Measurements from ENCODE around the gene VAMP1. TPM values are rescaled to one million over a fixed set of nuclear protein-coding genes. Genes with fewer than 3 reads are reported as not detected.
"Not testable (repeated sequence)": the region's sequence is repeated elsewhere in the genome, so short reads cannot be mapped to it uniquely, and the experiment has no call there.

VAMP1 gene
- total RNA-seq, 2 donors from 2014 or later = 3.9 to 4.1 TPM

GRCh38 chr12:6472491-6472890, 2.0 kb upstream of the VAMP1 start:
- no peaks in the 10 kb centered on the region for H3K36me3 ChIP-seq
- H3K27me3 ChIP-seq = no peaks in the 10 kb centered on the region
- no peak for TF ChIP-seq CTCF (IDR thresholded peaks at IDR 0.05)
- no peak for DNase-seq
- no peak overlapping the region for H3K27ac ChIP-seq
- H3K4me3 ChIP-seq = no peak overlapping the region
- no peak overlapping the region for H3K9ac ChIP-seq (ENCODE audit: low read depth in 2 of 2, low read length in 2 of 2)
- intact Hi-C loops (cut with DNase I) = no loop called here
- no peaks in the 10 kb centered on the region for H3K9me3 ChIP-seq
- H3K4me1 ChIP-seq = peaks cover 9% of the 10 kb centered on the region

DNA sequence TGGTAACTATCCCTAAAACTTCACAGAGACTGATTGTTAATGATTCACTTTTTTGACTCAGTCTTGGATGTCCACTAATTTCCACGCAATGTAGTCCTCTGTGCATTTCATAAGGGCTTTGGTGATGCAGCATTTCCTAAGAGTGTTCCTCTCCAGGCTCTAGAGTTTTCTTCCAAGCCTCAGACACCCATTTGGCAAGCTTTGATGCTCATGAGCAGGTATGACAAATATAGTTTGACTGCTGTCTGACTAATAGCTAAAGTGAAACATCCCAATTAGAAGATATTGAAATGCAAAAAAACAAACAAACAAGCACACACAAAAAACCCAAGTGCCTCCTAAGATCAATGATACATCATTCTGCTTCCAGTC, 1.5 kb upstream of the VAMP1 start:
- H3K27me3 ChIP-seq = no peaks in the 10 kb centered on the region
- no peak for DNase-seq
- no peak overlapping the region for H3K27ac ChIP-seq
- intact Hi-C loops (cut with DNase I) = no loop called here
- TF ChIP-seq CTCF (IDR thresholded peaks at IDR 0.05) = no peak
- no peak overlapping the region for H3K9ac ChIP-seq (ENCODE audit: low read depth in 2 of 2, low read length in 2 of 2)
- H3K9me3 ChIP-seq = no peaks in the 10 kb centered on the region
- H3K4me1 ChIP-seq = peaks cover 9% of the 10 kb centered on the region
- no peaks in the 10 kb centered on the region for H3K36me3 ChIP-seq
- no peak overlapping the region for H3K4me3 ChIP-seq

- TF ChIP-seq CTCF (IDR thresholded peaks at IDR 0.05) = no peak
- Histone ChIP-seq H3K36me3 (no peaks in the 10 kb centered on the region), H3K27me3 (no peaks in the 10 kb centered on the region), H3K9me3 (no peaks in the 10 kb centered on the region), H3K9ac (ENCODE audit: low read depth in 2 of 2, low read length in 2 of 2) (peak overlapping the region; percentile 81 to 84), H3K4me3 (peak overlapping the region; percentile 49), H3K27ac (peak overlapping the region; percentile 76), H3K4me1 (peaks cover 14% of the 10 kb centered on the region)
- intact Hi-C loops (cut with DNase I) = loop anchor here (5.0 kb wide), 1 partner anchor 47 kb away; no protein-coding TSS in a partner anchor
- DNase-seq = no peak
Observed at GRCh38 chr12:6469609-6470374, 685 bp downstream of the VAMP1 start.

GRCh38 chr12:6469092-6469491, 1.4 kb downstream of the VAMP1 start:
- Histone ChIP-seq H3K36me3 (no peaks in the 10 kb centered on the region), H3K9ac (ENCODE audit: low read depth in 2 of 2, low read length in 2 of 2) (peak overlapping the region in 1 of 2 donors; percentile 21), H3K4me1 (peaks cover 14% of the 10 kb centered on the region), H3K27ac (no peak overlapping the region), H3K27me3 (no peaks in the 10 kb centered on the region), H3K4me3 (peak overlapping the region; percentile 49), H3K9me3 (no peaks in the 10 kb centered on the region)
- no peak for TF ChIP-seq CTCF (IDR thresholded peaks at IDR 0.05)
- intact Hi-C loops (cut with DNase I) = loop anchor here (5.0 kb wide), 1 partner anchor 47 kb away; no protein-coding TSS in a partner anchor
- no peak for DNase-seq

- H3K4me1 ChIP-seq = peaks cover 14% of the 10 kb centered on the region
- no peak for TF ChIP-seq CTCF (IDR thresholded peaks at IDR 0.05)
- H3K36me3 ChIP-seq = no peaks in the 10 kb centered on the region
- H3K4me3 ChIP-seq = no peak overlapping the region
- H3K27ac ChIP-seq = peak overlapping the region; percentile 13
- H3K9ac ChIP-seq (ENCODE audit: low read depth in 2 of 2, low read length in 2 of 2) = no peak overlapping the region
- intact Hi-C loops (cut with DNase I) = loop anchor here (5.0 kb wide), 1 partner anchor 46 kb away; no protein-coding TSS in a partner anchor
- no peak for DNase-seq
- no peaks in the 10 kb centered on the region for H3K9me3 ChIP-seq
- no peaks in the 10 kb centered on the region for H3K27me3 ChIP-seq
Observed at GRCh38 chr12:6468283-6468575, 2.2 kb downstream of the VAMP1 start.

DNA sequence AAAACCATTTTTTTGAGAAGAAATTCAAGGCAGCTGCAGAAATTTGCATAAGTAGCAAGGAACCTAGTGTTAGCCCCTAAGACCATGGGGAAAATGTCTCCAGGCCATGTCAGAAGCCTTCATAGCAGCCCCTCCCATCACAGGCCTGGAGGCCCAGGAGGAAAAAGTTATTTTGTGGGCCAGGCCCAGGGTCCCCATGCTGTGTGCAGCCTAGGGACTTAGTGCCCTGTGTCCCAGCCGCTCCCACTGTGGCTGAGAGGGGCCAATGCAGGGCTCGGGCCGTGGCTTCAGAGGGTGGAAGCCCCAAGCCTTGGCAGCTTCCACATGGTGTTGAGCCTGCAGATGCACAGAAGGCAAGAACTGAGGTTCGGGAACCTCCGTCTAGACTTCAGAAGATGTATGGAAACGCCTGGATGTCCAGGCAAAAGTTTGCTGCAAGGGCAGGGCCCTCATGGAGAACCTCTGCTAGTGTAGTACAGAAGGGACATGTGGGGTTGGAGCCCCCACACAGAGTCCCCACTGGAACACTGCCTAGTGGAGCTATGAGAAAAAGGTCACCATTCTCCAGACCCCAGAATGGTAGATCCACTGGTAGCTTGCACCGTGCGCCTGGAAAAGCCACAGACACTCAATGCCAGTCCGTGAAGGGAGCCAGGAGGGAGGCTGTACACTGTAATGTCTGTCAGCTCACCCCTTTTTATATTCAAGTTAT, 2.8 kb downstream of the VAMP1 start:
- H3K27ac ChIP-seq = peak overlapping the region; percentile 13
- H3K4me3 ChIP-seq; H3K36me3 ChIP-seq; H3K9me3 ChIP-seq; DNase-seq; H3K27me3 ChIP-seq; H3K9ac ChIP-seq (ENCODE audit: low read depth in 2 of 2, low read length in 2 of 2): not testable (repeated sequence)
- peaks cover 14% of the 10 kb centered on the region for H3K4me1 ChIP-seq
- intact Hi-C loops (cut with DNase I) = loop anchor here (5.0 kb wide), 1 partner anchor 45 kb away; no protein-coding TSS in a partner anchor

GRCh38 chr12:6466751-6467150, 3.7 kb downstream of the VAMP1 start:
- not testable (repeated sequence) for H3K27ac ChIP-seq; DNase-seq; H3K27me3 ChIP-seq; H3K4me3 ChIP-seq; H3K9ac ChIP-seq (ENCODE audit: low read depth in 2 of 2, low read length in 2 of 2); H3K36me3 ChIP-seq; H3K9me3 ChIP-seq
- intact Hi-C loops (cut with DNase I) = loop anchor here (5.0 kb wide), 1 partner anchor 44 kb away; no protein-coding TSS in a partner anchor
- H3K4me1 ChIP-seq = peaks cover 14% of the 10 kb centered on the region
